ENCODE measurements around the gene ZDHHC14. TPM values are rescaled to one million over a fixed set of nuclear protein-coding genes. Genes with fewer than 3 reads are reported as not detected.

Gene ZDHHC14
- total and polyA plus RNA-seq, 2 experiments from 2014 or later: 3.0 to 7.4 TPM

GRCh38 chr6:157595768-157596167, 214.8 kb downstream of the ZDHHC14 start:
- H2AFZ ChIP-seq: no peak overlapping the region
- no peak for ATAC-seq
- H3K27ac Mint-ChIP-seq: no peak overlapping the region

More at GRCh38 chr6:157595768-157596167, 214.8 kb downstream of the ZDHHC14 start:
- H3K4me1 Mint-ChIP-seq: peaks cover 8% of the 10 kb centered on the region
- H3K9me3 Mint-ChIP-seq: peaks cover 14% of the 10 kb centered on the region
- Histone ChIP-seq H3K9me2 (ENCODE audit: insufficient read depth) (peaks cover 4% of the 10 kb centered on the region), H3K27me3 (ENCODE audit: insufficient read depth) (no peaks in the 10 kb centered on the region), H3K4me3 (no peak overlapping the region), H3K36me3 (ENCODE audit: insufficient read depth) (peaks cover 5% of the 10 kb centered on the region; the same call in 1 of the 2 replicates), H3K4me1 (ENCODE audit: insufficient read depth) (no peaks in the 10 kb centered on the region), H3F3A (replicated peaks; ENCODE audit: low read depth) (0 out of 2 replicates have a peak, but pooled peaks cover 3% of the 10 kb centered on the region), H3K79me2 (replicated peaks; ENCODE audit: insufficient read depth) (no peaks in the 10 kb centered on the region), H4K20me1 (replicated peaks; ENCODE audit: insufficient read depth) (no peaks in the 10 kb centered on the region), H3K4me2 (no peak overlapping the region), H3K27ac (ENCODE audit: low read depth) (no peak overlapping the region)
- DNase-seq (ENCODE audit: low spot score): no peak
- H3K27me3 Mint-ChIP-seq (ENCODE audit: insufficient read depth, low read depth, poor library complexity): peaks cover 7% of the 10 kb centered on the region
- TF ChIP-seq ZNF114 (CRISPR knock-in tag; IDR thresholded peaks at IDR 0.05): no peak
- no peak for TF ChIP-seq CREB1 (CRISPR knock-in tag; IDR thresholded peaks at IDR 0.05; ENCODE audit: low read depth)
- TF ChIP-seq REST (IDR thresholded peaks at IDR 0.05; ENCODE audit: unreplicated experiment): no peak
- no peak for TF ChIP-seq JUNB (IDR thresholded peaks at IDR 0.05; ENCODE audit: unreplicated experiment)
- TF ChIP-seq ZNF462 (CRISPR knock-in tag; IDR thresholded peaks at IDR 0.05): no peak
- no peak for TF ChIP-seq EZH2 (IDR thresholded peaks at IDR 0.05; ENCODE audit: low read depth, unreplicated experiment)
- TF ChIP-seq ZNF331 (CRISPR knock-in tag; IDR thresholded peaks at IDR 0.05; ENCODE audit: low read depth): no peak
- no peak for TF ChIP-seq POLR2AphosphoS5 (IDR thresholded peaks at IDR 0.05; ENCODE audit: low read depth)
- peaks cover 12% of the 10 kb centered on the region for H3K36me3 Mint-ChIP-seq (ENCODE audit: low read depth)
- no peak overlapping the region for H3K4me3 Mint-ChIP-seq
